ENCODE measurements around the gene RFX7.

Gene RFX7

GRCh38 chr15:56040081-56041035 is 203.3 kb downstream of the RFX7 start (continued):
- TF ChIP-seq INSM2 (tag by site-specific recombination; IDR thresholded peaks at IDR 0.05) = peak; percentile 71
- no peak for TF ChIP-seq ZNF266 (tag by site-specific recombination; IDR thresholded peaks at IDR 0.05; ENCODE audit: low read depth)
- peak; percentile 98 for TF ChIP-seq ZSCAN16 (tag by site-specific recombination; IDR thresholded peaks at IDR 0.05)
- TF ChIP-seq ZBTB10 (tag by site-specific recombination; IDR thresholded peaks at IDR 0.05) = no peak
- TF ChIP-seq, protein P1, sequence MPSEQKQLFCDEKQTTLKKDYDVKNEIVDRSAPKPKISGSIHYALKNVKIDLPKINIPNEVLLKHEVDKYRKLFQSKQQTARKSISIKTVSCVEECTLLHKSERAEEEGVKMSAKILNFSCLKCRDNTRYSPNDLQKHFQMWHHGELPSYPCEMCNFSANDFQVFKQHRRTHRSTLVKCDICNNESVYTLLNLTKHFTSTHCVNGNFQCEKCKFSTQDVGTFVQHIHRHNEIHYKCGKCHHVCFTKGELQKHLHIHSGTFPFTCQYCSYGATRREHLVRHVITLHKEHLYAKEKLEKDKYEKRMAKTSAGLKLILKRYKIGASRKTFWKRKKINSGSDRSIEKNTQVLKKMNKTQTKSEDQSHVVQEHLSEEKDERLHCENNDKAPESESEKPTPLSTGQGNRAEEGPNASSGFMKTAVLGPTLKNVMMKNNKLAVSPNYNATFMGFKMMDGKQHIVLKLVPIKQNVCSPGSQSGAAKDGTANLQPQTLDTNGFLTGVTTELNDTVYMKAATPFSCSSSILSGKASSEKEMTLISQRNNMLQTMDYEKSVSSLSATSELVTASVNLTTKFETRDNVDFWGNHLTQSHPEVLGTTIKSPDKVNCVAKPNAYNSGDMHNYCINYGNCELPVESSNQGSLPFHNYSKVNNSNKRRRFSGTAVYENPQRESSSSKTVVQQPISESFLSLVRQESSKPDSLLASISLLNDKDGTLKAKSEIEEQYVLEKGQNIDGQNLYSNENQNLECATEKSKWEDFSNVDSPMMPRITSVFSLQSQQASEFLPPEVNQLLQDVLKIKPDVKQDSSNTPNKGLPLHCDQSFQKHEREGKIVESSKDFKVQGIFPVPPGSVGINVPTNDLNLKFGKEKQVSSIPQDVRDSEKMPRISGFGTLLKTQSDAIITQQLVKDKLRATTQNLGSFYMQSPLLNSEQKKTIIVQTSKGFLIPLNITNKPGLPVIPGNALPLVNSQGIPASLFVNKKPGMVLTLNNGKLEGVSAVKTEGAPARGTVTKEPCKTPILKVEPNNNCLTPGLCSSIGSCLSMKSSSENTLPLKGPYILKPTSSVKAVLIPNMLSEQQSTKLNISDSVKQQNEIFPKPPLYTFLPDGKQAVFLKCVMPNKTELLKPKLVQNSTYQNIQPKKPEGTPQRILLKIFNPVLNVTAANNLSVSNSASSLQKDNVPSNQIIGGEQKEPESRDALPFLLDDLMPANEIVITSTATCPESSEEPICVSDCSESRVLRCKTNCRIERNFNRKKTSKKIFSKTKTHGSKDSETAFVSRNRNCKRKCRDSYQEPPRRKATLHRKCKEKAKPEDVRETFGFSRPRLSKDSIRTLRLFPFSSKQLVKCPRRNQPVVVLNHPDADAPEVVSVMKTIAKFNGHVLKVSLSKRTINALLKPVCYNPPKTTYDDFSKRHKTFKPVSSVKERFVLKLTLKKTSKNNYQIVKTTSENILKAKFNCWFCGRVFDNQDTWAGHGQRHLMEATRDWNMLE (tag by site-specific recombination; conservative IDR thresholded peaks at IDR 0.05; ENCODE audit: low read depth) = peak; percentile 64
- no peak for TF ChIP-seq ZNF112 (tag by site-specific recombination; IDR thresholded peaks at IDR 0.05)
- TF ChIP-seq ZNF658 (tag by site-specific recombination; IDR thresholded peaks at IDR 0.05) = no peak
- TF ChIP-seq ZNF623 (tag by site-specific recombination; IDR thresholded peaks at IDR 0.05) = no peak
- no peak; the same call in 1 of the 2 replicates for TF ChIP-seq MZF1 (tag by site-specific recombination; IDR thresholded peaks at IDR 0.05; ENCODE audit: borderline replicate concordance)
- TF ChIP-seq ZNF654 (tag by site-specific recombination; IDR thresholded peaks at IDR 0.05; ENCODE audit: low read depth) = no peak

DNA sequence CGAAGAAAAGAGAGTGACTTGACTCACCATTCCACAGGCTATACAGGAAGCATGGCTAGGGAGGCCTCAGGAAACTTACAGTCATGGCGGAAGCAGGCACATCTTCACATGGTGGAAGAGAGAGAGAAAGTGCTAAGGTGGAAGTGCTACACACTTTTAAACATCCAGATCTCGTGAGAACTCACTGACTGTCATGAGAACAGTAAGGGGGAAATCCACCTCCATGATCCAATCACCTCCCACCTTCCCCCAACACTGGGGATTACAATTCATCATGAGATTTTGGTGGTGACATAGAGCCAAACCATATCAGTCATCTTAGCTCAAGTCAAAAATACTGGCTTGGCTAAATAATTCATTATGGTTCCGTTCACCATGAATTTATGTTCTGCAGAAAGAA is 205.0 kb downstream of the RFX7 start:
- peaks cover 12% of the 10 kb centered on the region; the same call in 1 of the 2 replicates for H3K4me1 ChIP-seq (ENCODE audit: control insufficient read depth, insufficient read depth, low read length)
- no peaks in the 10 kb centered on the region for H3K36me3 ChIP-seq (ENCODE audit: control insufficient read depth in 2 of 2, insufficient read depth in 1 of 2, low read length in 2 of 2)
- no peak overlapping the region for H3K27ac ChIP-seq (ENCODE audit: extremely low read depth, low read depth, low read length)
- H3K9me3 ChIP-seq (ENCODE audit: control insufficient read depth, insufficient read depth, low read depth, low read length) = no peaks in the 10 kb centered on the region
- ChIA-PET POLR2A (no interaction called here), CTCF (interaction anchor here (1.3 to 2.8 kb wide), 2 partner anchors 14 to 45 kb away, joined by 3 to 11 read pairs; no protein-coding TSS in a partner anchor)
- no peak overlapping the region for H3K4me3 ChIP-seq (ENCODE audit: low read depth, low read length)
- TF ChIP-seq ZNF629 (tag by site-specific recombination; IDR thresholded peaks at IDR 0.05) (no peak), ZNF510 (tag by site-specific recombination; IDR thresholded peaks at IDR 0.05; ENCODE audit: insufficient replicate concordance) (no peak), ZNF560 (tag by site-specific recombination; IDR thresholded peaks at IDR 0.05; ENCODE audit: borderline replicate concordance) (no peak), HOXD13 (CRISPR knock-in tag; IDR thresholded peaks at IDR 0.05; ENCODE audit: borderline replicate concordance) (no peak), ZNF521 (tag by site-specific recombination; IDR thresholded peaks at IDR 0.05) (no peak), ZNF561 (tag by site-specific recombination; IDR thresholded peaks at IDR 0.05; ENCODE audit: borderline replicate concordance) (no peak)
- TF ChIP-seq, protein P2, sequence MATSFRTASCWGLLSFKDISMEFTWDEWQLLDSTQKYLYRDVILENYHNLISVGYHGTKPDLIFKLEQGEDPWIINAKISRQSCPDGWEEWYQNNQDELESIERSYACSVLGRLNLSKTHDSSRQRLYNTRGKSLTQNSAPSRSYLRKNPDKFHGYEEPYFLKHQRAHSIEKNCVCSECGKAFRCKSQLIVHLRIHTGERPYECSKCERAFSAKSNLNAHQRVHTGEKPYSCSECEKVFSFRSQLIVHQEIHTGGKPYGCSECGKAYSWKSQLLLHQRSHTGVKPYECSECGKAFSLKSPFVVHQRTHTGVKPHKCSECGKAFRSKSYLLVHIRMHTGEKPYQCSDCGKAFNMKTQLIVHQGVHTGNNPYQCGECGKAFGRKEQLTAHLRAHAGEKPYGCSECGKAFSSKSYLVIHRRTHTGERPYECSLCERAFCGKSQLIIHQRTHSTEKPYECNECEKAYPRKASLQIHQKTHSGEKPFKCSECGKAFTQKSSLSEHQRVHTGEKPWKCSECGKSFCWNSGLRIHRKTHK (tag by site-specific recombination; IDR thresholded peaks at IDR 0.05) = no peak
- TF ChIP-seq, protein P3, sequence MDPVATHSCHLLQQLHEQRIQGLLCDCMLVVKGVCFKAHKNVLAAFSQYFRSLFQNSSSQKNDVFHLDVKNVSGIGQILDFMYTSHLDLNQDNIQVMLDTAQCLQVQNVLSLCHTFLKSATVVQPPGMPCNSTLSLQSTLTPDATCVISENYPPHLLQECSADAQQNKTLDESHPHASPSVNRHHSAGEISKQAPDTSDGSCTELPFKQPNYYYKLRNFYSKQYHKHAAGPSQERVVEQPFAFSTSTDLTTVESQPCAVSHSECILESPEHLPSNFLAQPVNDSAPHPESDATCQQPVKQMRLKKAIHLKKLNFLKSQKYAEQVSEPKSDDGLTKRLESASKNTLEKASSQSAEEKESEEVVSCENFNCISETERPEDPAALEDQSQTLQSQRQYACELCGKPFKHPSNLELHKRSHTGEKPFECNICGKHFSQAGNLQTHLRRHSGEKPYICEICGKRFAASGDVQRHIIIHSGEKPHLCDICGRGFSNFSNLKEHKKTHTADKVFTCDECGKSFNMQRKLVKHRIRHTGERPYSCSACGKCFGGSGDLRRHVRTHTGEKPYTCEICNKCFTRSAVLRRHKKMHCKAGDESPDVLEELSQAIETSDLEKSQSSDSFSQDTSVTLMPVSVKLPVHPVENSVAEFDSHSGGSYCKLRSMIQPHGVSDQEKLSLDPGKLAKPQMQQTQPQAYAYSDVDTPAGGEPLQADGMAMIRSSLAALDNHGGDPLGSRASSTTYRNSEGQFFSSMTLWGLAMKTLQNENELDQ (tag by site-specific recombination; IDR thresholded peaks at IDR 0.05; ENCODE audit: low read depth) = no peak

Data from HEK293 (cell line).